GM18519 (cell line): ENCODE data around the gene KHDC4.
"Not testable (repeated sequence)": the region's sequence is repeated elsewhere in the genome, so short reads cannot be mapped to it uniquely, and the experiment has no call there.

Experiments used
- ATAC-seq: cut with Tn5 transposase; IDR thresholded peaks from one replicate; pipeline ENCODE4 v1.9.1; 2021; ENCODE audit warnings: mild to moderate bottlenecking, moderate library complexity; ENCODE audit not compliant: unreplicated experiment, low FRiP score

Gene KHDC4

DNA sequence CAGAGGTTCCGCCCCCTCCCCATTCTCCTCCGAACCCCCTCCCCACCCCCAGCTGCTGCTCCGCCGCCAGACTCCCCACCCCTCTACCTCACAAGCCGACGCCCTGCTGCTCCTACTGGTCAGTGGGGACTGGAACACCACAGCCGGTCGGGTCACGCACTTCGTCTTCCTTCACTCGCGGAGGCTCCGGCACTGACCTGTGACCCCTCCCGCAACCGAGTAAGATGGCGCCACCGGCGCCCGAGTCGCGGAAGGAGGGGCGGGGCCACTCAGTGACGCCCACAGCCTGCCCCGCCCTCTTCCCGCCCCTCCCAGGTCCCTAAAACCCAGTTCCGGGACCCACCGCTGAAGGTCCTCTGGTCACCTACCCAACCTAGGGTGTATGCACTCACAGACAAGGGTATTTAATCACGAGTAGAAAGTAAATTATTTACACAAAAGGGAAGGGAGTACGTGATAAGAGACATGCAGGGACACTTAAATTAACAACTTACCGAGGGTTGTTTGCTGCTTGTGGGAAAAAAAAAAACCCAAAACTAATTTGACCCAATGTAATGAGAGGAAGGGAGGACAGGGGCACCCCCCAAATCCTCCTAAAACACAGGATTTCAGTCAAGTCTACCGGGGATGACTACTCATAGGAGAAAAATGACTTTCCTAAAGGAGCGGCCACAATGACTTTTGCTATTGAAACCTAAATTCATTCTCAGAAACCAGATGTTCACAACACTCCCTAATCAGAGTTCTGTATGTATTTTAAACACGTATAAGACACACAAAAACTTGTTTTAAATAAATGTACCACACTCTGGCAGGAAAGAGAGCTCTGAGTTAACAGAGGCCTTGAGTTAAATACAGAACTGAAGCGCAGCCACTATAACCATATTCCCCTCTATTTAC, 22.8 kb downstream of the KHDC4 start, which contains the start of gene RIT1:
Gene RIT1, minus strand, starts transcription at position 194 of the 900 bp plus-strand sequence. CDS start 588 bp downstream, outside the sequence.
- ATAC-seq: no peak

GRCh38 chr1:155910621-155911121, 23.5 kb downstream of the KHDC4 start:
- ATAC-seq: no peak

GRCh38 chr1:155909894-155910293, 24.3 kb downstream of the KHDC4 start:
- no peak for ATAC-seq

- ATAC-seq: no peak
Measured at GRCh38 chr1:155904261-155904660, 30.0 kb downstream of the KHDC4 start.

- ATAC-seq: no peak
Measured at GRCh38 chr1:155900161-155900560, 34.1 kb downstream of the KHDC4 start.

DNA sequence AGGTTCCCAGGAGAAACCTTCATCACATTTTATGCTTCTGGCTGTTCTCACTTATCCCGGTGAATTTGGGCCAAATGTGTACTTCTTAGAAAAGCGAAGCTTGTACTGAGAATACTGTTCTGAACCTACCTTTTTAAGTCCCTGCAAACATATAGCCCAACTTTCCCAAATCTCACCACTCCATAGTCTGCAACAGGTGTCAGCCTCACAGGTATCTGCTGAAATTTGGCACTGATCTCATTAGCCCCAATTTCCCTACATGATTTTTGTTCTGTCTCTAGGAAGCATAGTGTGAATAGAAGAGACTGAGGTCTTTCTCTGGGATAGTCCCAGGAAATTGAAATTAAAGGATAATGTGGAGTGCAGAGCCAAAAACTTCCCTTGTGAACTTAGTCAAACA, 34.5 kb downstream of the KHDC4 start:
- ATAC-seq: no peak

DNA sequence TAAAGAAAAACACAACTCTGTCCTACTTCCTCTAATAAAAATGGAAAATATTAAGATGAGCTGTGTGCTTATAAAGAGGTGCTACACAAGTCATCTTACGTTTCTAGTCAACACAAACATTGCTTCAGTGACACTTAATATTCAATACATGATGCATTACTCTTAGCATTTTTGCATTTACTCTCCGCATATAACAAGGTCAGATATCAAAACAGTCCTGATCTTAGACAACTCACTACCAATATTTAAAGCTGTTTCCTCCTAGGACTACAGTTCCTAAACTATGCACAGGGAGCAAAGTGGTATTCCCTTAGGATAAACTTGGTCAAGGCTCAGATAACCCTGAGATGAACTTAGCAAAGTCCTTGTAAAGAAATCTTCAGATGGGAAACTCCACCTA, 35.3 kb downstream of the KHDC4 start:
- ATAC-seq: no peak

DNA sequence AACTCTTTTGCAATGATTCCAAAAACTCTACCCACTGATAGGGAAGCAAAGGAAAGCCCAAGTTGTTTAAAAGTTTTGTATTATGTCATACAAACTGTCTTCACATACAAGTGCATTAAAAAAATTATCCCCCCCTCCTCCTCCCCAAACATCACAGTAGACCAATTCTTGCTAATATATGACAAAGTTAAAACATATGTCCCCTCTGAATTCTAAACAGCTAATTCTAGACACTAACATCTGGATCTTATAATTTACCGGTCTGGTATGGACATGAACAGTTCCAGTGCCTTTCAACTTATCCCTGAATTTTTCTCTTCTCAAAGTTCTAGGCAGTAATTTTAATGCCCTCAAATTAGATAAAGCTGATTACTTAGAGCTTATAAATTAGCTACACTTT, 36.5 kb downstream of the KHDC4 start:
- no peak for ATAC-seq

DNA sequence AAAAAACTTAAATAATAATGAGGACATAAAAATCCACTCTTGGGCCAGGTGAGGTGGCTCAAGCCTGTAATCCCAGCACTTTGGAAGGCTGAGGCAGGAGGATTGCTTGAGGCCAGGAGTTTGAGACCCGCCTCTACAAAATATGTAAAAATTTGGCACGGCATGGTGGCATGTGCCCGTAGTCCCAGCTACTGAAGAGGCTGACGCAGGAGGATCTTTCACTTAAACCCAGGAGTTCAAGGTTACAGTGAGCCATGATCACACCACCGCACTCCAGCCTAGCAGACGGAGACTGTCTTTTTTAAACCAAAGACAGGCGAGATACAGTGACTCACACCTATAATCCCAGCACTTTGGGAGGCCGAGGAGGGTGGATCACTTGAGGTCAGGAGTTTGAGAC, 37.7 kb downstream of the KHDC4 start:
- ATAC-seq: not testable (repeated sequence)

- ATAC-seq: not testable (repeated sequence)
Measured at GRCh38 chr1:155895617-155896016, 38.6 kb downstream of the KHDC4 start.

DNA sequence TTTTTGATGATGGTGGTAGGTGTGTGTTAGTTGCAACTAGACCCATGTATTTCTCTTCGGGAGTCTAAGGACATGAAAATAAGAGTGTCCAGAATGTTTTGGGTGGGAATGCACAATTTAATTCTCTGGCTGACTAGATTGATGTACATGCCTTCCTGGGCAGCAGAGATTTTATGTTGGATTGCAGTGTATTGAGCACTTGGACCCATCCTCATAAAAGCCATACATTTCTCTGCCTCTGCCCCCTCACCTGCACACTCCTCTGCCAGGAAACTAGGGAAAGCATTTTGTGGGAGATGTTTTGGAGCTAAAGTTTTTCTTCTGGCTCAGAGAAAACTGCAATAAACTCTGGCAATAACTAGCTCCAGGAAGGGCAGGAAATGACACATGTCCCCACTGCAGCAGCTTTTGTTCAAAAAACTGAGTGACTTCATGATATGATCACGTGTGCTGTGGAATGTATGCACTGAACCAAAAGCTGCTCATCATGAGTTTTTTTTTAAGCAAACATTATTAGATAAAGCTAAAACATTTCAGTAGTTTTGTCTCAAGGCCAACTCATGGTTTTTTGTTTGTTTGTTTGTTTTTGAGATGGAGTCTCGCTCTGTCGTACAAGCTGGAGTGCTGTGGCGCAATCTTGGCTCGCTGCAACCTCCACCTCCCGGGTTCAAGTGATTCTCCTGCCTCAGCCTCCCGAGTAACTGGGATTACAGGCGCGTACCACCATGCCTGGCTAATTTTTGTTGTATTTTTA, 40.6 kb downstream of the KHDC4 start:
- no peak for ATAC-seq

DNA sequence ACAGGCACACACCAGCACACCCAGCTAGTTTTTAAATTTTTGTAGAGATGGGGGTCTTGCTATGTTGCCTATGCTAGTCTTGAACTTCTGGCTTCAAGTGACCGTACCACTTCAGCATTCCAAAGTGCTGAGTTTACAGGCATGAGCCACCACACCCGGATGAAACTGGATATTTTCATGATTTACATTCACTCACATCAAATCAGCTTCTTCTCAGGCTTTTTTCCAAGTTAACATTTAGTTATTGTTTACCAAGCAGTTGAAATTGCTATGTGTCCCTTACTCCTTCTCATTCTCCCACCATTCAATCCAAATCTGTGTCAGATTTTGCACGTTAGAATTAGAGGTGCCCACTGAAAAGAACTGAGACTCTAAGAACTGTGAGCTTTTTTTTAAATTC, 41.4 kb downstream of the KHDC4 start:
- ATAC-seq: no peak

- no peak for ATAC-seq
Measured at GRCh38 chr1:155890251-155890650, 44.0 kb downstream of the KHDC4 start.

GRCh38 chr1:155889566-155889965, 44.6 kb downstream of the KHDC4 start:
- no peak for ATAC-seq

- ATAC-seq: no peak
Measured at GRCh38 chr1:155888481-155888880, 45.7 kb downstream of the KHDC4 start.

- no peak for ATAC-seq
Measured at GRCh38 chr1:155884982-155885381, 49.2 kb downstream of the KHDC4 start.

- no peak for ATAC-seq
Measured at GRCh38 chr1:155884031-155884960, 49.9 kb downstream of the KHDC4 start.

DNA sequence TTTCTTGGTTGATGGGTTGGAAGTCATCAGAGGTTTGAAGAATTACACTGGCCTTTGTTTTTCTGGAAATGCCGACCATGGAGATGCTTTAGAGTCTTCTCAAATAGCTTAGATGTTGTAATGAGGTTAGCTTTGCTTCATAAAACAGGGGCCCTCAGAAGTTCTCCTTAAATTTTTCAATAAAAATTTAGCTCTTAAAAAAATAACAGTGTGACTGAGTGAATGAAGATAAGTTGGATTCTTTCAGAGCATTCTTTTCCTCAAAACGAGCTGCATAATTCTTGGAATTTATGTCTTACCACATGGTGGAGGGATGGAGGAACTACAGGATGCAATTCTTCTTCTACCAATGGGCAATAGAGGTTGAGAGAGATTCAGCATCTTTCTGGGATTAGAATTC, 51.4 kb downstream of the KHDC4 start:
- ATAC-seq: no peak

GRCh38 chr1:155882235-155882634, 52.0 kb downstream of the KHDC4 start:
- no peak for ATAC-seq

DNA sequence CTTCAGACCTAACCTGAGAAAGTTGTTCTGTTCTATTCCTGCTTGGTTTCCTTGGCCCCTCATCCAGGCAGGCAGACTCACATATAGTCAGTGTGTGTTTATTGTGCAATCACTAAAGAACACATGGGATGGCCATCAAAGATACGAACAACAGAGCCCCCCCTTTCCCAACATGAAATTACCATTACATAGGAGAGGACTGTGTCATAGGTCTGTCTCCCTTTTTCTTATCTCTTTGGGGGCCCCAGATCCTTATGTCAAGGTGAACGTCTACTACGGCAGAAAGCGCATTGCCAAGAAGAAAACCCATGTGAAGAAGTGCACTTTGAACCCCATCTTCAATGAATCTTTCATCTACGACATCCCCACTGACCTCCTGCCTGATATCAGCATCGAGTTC, 53.3 kb downstream of the KHDC4 start:
- no peak for ATAC-seq
